ENCODE measurements around the gene KSR1.
A peak's percentile ranks its signal among the peaks of the same experiment; 100 is the strongest.

Gene KSR1

DNA sequence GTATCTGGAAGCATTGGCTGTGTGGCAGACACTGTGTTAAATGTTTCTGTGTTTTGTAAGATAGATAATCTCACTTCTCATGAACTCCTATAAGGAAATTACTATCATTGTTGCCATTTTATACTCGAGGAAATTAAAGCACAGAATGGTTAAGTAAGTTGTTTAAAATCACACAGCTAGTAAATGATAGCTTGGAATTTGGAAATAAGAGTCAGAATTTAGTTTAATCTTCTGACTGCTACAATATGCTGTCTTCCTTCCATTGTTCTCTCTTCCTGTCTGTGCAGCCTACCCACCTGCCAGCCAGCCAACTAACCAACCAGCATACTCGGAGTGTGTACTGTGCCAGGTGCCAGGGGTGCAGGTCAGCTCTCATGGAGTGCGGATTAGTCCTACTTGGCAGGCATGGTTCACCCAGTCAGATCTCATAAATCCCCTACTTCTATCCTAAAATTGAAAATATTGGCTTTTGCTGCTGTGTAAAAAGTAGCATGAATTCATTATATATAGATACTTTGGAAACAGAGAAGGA, 94.8 kb downstream of the KSR1 start:
- no peak for DNase-seq (ENCODE audit: low spot score)

DNA sequence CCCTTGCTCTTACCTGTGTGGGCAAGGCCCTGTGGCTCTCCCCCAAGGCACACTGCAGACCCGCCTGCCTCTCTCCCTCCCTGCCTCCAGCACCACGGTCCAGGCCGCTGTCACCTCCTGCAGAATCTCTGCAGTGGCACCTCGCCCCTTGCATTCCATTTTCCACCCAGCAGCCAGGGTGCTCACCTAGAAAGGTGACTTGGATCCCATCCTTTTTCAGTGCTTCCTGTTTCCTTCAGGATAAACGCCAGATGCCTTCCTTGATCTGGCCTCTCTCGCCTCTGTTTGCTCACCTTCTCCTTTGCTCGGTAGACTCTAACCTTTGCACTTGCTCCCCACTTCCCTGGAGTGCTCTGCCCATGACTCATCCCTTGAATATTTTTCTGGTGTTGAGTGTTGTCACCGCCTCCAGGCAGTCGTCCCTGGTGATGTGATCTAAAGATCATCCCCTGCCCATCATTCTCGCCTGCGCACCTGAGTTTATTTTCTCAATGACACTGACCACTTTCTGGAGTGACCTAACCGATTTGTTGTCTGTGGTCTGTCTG, 95.5 kb downstream of the KSR1 start:
- DNase-seq (ENCODE audit: low spot score), result no peak

- DNase-seq (ENCODE audit: low spot score), result no peak
Observed at GRCh38 chr17:27552276-27552732, 96.1 kb downstream of the KSR1 start.

GRCh38 chr17:27553019-27553511, 96.8 kb downstream of the KSR1 start:
- no peak for DNase-seq (ENCODE audit: low spot score)

DNA sequence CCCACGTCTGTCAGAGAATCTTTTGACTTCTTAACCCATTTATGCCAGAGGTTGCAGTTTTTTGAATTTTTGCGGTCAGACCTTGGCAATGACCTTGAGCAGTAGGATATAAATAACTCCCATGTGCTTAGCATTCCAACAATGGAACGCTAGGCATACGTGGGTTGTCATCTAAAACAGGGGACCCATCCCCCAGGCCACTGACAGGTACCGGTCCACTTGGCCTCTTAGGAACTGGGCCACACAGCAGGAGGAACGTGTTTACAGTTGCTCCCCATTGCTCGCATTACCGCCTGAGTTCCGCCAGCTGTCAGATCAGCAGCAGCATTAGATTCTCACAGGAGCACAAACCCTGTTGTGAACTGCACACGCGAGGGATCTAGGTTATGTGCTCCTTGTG, 97.9 kb downstream of the KSR1 start:
- no peak for DNase-seq (ENCODE audit: low spot score)

- DNase-seq (ENCODE audit: low spot score), result no peak
Observed at GRCh38 chr17:27554911-27555310, 98.7 kb downstream of the KSR1 start.

DNA sequence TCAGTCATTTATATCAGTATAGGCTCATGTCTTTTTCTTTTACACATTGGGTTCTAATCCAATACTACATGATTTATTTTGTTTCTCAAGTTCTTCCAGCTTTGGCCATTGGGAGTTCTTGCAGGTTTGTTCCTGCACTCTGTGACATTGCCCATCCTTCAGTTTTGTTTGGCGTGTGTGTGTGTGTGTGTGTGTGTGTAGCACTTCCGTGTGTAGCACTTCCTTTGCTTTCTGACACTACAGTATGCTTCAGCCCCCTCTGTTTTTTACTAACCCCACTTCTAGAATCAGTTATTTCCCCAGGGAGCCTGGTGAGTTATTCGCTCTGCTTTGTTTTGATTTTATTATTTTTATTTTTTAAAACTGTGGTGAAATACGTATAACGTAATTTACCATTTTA, 99.1 kb downstream of the KSR1 start:
- DNase-seq (ENCODE audit: low spot score), result no peak

DNA sequence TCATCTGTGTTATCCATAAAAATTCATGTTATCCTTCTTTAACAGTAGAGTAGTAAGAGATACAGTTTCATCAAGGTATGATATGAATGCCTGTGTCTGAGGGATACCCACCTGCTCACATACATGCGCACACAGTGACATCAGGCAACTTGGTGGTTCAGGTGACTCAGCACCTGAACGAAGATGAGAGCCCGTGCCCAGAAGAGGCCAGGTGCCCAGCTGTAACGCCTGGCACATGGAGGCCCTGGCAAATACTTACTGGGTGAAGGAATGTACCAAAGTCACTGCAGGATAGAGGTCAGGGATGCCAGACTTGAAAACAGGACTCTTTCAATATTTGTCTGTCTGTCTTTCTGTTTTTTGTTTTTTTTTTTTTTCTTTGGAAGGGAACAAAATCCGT, 102.1 kb downstream of the KSR1 start:
- no peak for DNase-seq (ENCODE audit: low spot score)

DNA sequence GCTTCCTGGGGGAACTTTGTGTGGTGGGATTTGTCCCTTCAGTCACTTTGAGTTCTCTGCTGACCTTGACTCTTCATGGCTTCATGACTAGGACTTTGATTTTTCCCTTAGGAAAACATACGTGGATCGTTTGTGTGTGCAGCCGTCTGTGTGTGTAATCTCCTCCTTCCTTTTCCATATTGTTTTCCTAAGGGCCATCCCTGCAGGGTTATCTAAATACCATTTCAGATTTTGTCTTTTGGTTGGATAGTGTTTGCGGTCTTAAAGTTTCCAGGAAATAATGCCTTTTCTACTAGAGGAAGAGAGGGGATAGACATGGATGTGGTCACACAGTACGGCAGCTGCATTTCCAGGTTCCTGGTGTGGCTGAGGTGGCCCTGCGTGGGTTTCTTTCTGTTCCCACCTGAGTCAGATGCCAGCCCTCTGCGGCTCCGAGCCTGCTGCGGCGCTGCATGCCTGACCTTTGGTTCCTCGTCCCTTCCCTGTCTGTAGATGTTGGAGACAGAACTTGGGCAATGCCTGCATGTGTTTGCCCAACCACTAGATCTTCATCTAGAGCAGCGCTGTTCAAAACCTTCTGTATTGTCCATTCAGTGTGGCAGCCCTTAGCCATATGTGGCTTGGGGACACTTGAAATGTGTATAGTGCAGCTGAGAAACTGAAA, 102.7 kb downstream of the KSR1 start:
- DNase-seq (ENCODE audit: low spot score), result no peak

- DNase-seq (ENCODE audit: low spot score), result no peak
Observed at GRCh38 chr17:27559506-27560481, 103.5 kb downstream of the KSR1 start.

DNA sequence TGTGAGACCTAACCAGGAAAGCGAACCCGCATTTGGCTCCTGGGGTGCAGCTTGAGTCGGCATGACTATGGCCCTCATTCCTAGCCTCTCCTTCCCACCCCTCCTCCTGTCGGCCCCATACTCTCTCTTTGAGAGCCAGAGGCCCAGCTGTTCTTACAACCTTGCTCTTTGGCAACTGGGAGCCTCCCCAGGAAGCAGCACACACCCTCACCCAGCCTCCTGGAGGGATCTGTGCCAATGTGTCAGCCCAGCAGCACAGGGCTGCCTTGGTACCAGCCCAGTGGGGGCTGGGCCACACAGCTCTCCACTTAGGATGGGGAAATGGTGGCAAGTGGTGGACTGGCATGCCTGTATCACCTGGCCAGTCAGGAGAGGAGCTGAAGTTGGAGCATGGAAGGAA, 104.4 kb downstream of the KSR1 start:
- DNase-seq (ENCODE audit: low spot score), result no peak

DNA sequence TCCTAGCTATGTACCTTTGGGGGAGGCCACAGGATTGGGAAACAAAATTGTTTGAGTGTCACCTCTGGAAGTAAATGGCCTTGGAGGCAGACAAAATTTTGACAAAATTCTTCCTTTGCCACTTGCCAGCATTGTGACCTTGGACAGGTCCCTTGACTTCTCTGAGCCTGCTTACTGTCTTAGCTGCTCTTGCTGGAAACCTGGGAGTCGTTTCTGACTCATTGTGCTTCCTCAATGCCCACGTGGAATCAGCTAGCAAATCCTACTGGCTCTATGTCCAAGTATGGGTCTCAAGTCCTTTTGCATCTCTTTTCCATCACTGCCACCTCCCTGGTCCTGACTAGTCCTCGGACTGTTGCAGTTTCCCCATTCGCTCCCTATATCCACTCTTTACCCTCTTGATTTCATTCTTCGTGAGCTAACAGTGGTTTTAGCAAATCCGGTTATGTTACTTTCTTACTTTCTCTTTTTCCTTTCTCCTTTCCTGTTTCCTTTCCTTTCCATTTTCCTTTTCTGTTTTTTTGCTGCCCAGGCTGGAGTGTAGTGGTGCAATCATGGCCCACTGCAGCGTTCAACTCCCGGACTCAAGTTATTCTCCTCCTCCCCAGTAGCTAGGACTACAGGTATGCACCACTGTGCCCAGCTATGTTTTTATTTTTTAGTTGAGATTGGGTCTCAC, 106.7 kb downstream of the KSR1 start:
- no peak for DNase-seq (ENCODE audit: low spot score)

DNA sequence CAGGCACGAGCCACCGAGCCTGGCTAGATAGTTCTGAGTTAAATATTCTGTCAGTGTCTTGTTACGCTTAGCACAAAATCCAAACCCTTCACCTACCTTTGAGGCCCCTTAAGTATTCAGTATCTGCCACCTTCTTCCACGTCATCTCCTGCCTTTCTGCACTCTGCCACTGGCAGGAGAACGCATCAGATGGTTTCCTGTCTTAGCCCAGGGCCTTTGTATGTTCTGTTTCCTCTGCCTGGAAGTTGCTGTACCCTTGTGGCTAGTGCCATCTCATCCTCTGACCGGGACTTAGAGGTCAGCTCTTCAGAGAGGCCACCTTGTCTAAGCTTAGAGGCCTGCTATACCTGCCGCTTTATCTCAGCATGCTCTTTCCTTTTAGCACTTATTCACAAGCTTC, 107.3 kb downstream of the KSR1 start:
- DNase-seq (ENCODE audit: low spot score), result no peak

DNA sequence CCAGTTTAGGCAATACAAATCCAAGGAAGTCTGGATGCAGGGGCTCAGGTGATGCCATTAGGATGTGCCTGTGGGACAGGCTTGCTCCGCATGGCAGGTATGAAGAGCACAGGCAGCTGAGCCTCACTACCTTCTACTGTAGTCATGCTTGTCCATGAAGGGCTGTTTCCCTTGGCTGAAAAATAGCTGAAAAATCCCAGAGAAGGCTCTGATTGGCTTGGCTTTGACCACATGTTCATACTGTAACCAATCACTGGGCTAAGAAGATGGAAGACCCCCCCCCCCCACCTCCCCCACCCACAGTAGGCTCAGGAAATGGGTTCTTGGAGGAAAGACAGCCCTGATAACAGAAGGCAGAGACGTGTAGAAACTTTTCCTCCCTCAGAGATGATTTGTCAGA, 108.2 kb downstream of the KSR1 start:
- no peak for DNase-seq (ENCODE audit: low spot score)

GRCh38 chr17:27565874-27566670, 109.8 kb downstream of the KSR1 start:
- no peak for DNase-seq (ENCODE audit: low spot score)

- no peak for DNase-seq (ENCODE audit: low spot score)
Observed at GRCh38 chr17:27566671-27567562, 110.7 kb downstream of the KSR1 start.

DNA sequence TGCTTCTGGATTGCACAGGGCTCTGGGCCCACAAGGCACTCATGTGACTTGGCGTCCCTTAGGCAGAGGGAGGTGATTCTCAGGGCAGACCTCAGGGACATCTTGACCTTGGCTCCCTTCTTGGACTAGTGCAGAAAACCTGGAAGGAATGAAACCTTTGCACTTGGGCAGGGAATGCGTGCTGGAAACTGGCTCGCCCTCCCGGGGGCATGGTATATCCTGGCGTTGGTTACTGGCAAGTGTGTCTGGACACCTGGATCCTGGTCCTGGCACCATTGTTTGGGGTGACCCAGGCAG, 111.3 kb downstream of the KSR1 start:
- no peak for DNase-seq (ENCODE audit: low spot score)

DNA sequence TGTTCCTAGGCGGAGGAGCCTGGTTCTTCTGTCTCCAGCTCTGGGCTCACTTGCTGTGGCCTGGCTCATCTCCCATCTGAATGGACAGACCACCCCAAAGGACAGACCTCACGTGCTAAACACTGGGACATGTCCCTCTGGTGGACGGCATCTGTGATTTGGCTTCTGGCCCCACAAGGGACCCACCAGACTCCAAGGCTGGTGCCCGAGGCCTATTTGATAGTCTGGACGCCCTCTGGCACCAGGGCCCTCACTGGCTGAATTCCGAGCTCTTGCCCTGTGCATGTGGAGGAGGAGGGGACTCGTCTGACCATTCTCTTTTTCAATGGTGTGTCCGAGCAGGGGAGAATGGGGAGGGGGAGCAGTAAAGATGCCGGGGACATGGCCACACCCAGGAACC, 112.0 kb downstream of the KSR1 start:
- no peak for DNase-seq (ENCODE audit: low spot score)

- DNase-seq (ENCODE audit: low spot score), result no peak
Observed at GRCh38 chr17:27568811-27569210, 112.6 kb downstream of the KSR1 start.

DNA sequence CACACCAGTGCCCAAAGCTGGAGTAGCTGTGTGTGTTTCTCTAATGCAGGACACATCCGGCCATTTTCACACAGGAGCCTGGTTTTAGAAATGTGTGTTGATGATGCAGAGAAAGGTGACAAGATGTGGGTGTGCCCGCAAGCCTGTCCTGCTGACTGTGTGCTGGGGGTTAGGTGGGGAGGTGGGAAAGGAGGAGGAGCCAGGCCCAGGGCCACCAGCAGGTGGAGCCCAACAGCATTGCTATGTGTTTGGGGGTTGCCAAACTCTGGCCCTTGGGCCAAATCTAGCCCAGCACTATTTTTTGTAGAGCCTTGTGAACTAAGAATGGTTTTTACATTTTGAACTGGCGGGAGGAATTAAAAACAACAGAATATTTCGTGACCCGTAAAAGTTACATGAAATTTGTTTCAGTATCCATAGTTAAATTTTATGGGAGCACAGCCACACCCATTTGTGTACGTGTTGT, 113.0 kb downstream of the KSR1 start:
- peak; percentile 56 for DNase-seq (ENCODE audit: low spot score)

Measured in CD4-positive, alpha-beta T cell treated with Interleukin-15 for 4 hours (primary cell).